HepG2 (cell line): Measurements from ENCODE around the gene HMCN2. TPM values are rescaled to one million over a fixed set of nuclear protein-coding genes. Genes with fewer than 3 reads are reported as not detected.
A peak's percentile ranks its signal among the peaks of the same experiment; 100 is the strongest.

Experiments
- ATF4 ChIP-seq, 2 experiments: fragments of 450-650 bp in 1 of 2; sonication (generic) in 1 of 2; formaldehyde crosslinking; IDR thresholded peaks; 2 replicates each; pipeline versions ENCODE4 v1.5.0 to v1.8.0; 2020 to 2022; ENCODE audit warnings: mild to moderate bottlenecking in 1 of 2, missing genetic modification reagents in 1 of 2
- ATF7 ChIP-seq, 2 experiments: fragments of 450-650 bp in 1 of 2; sonication (generic) in 1 of 2; formaldehyde crosslinking in 1 of 2; IDR thresholded peaks; 2 replicates each; pipeline versions ENCODE4 v1.4.0 to v1.6.1; 2016 to 2020; ENCODE audit warnings: antibody characterized with exemption in 1 of 2, mild to moderate bottlenecking in 1 of 2, missing genetic modification reagents in 1 of 2
- BRF2 ChIP-seq: sonication (generic); formaldehyde crosslinking; IDR thresholded peaks from 2 replicates; pipeline ENCODE4 v1.8.1; 2022; ENCODE audit warnings: mild to moderate bottlenecking, missing genetic modification reagents
- CREM ChIP-seq, 2 experiments: sonication (generic) in 1 of 2; formaldehyde crosslinking in 1 of 2; IDR thresholded peaks; 2 replicates each; pipeline versions ENCODE4 v1.4.0 to v1.6.1; 2016 to 2020; ENCODE audit warnings: antibody characterized with exemption in 1 of 2, mild to moderate bottlenecking in 1 of 2, missing genetic modification reagents in 1 of 2
- GATAD2A ChIP-seq: IDR thresholded peaks from 2 replicates; pipeline ENCODE4 v1.6.1; 2016
- HDAC2 ChIP-seq: sonication (generic); formaldehyde crosslinking; IDR thresholded peaks from 2 replicates; pipeline ENCODE4 v1.4.0; 2020; ENCODE audit warnings: missing genetic modification reagents
- IKZF5 ChIP-seq: IDR thresholded peaks from 2 replicates; pipeline ENCODE4 v1.6.1; 2018; ENCODE audit warnings: missing genetic modification reagents, mild to moderate bottlenecking, missing compliant biosample characterization
- LCORL ChIP-seq, 2 experiments: fragments of 450-650 bp in 1 of 2; sonication (generic) in 1 of 2; formaldehyde crosslinking in 1 of 2; IDR thresholded peaks; 2 replicates each; pipeline versions ENCODE4 v1.5.0 to v1.6.1; 2017 to 2020; ENCODE audit warnings: antibody characterized with exemption in 1 of 2, missing genetic modification reagents in 1 of 2
- MNT ChIP-seq: fragments of 450-650 bp; IDR thresholded peaks from 2 replicates; pipeline ENCODE4 v1.6.1; 2016
- NR0B2 ChIP-seq: sonication (generic); formaldehyde crosslinking; IDR thresholded peaks from 2 replicates; pipeline ENCODE4 v1.4.0; 2020; ENCODE audit warnings: mild to moderate bottlenecking, missing genetic modification reagents
- PATZ1 ChIP-seq: sonication (generic); formaldehyde crosslinking; IDR thresholded peaks from 2 replicates; pipeline ENCODE4 v1.4.0; 2020; ENCODE audit warnings: missing genetic modification reagents
- PPARG ChIP-seq: conservative IDR thresholded peaks from 2 replicates; pipeline ENCODE4 v1.6.1; 2016; ENCODE audit warnings: missing biosample characterization, missing genetic modification reagents
- TFAP4 ChIP-seq: sonication (generic); IDR thresholded peaks from 2 replicates; pipeline ENCODE4 v1.6.1; 2016; ENCODE audit warnings: low read depth, borderline replicate concordance
- ZBTB33 ChIP-seq: sonication (generic); formaldehyde crosslinking; IDR thresholded peaks from 2 replicates; pipeline ENCODE4 v1.4.0; 2020; ENCODE audit warnings: missing genetic modification reagents
- polyA plus RNA-seq, 8 experiments: library from polyadenylated mRNA; depleted of rRNA in 3 of 8; stranded (reverse) in 7 of 8; unstranded in 1 of 8; fragments of >200 nt; fragmentation: Illumina TruSeq in 4 of 8; extraction: Trizol in 4 of 8; gene quantifications; 2 replicates each; pipeline versions ENCODE4 v1.2.1 to v1.2.3, GENCODE V29; 2011 to 2016; ENCODE audit warnings: low read depth in 4 of 8, missing spikeins in 1 of 8, mixed read lengths in 1 of 8; ENCODE audit not compliant: insufficient read depth in 1 of 8
- total RNA-seq, 5 experiments: library from RNA; depleted of rRNA; stranded (reverse); fragments of >200 nt; fragmentation: Illumina TruSeq; extraction: Trizol; gene quantifications; 2 replicates each; pipeline ENCODE4 v1.2.3, GENCODE V29; 2016; ENCODE audit warnings: low read depth in 1 of 5

Gene HMCN2
- total and polyA plus RNA-seq, 2 of the 13 experiments (the other 11 are each of a cell fraction or from before 2014, with no cell fraction given) = 0.09 TPM; not detected in 1

GRCh38 chr9:130448035-130448624 lies 182.6 kb downstream of the HMCN2 start (continued):
- TF ChIP-seq MNT = peak; percentile 63
- no peak for TF ChIP-seq BRF2
- peak; percentile 89 for TF ChIP-seq PATZ1 (CRISPR knock-in tag)
- TF ChIP-seq HDAC2 (CRISPR knock-in tag) = no peak
- TF ChIP-seq PPARG = no peak
- no peak for TF ChIP-seq IKZF5
- no peak for TF ChIP-seq TFAP4
- TF ChIP-seq ATF7 (IDR thresholded peaks at IDR 0.05) = peak; percentile 58
- TF ChIP-seq ATF7 (CRISPR knock-in tag; IDR thresholded peaks at IDR 0.05) = no peak
- peak; percentile 48; the same call in 1 of the 2 replicates for TF ChIP-seq ZBTB33 (CRISPR knock-in tag)
- TF ChIP-seq GATAD2A (CRISPR knock-in tag) = no peak
- no peak for TF ChIP-seq CREM (IDR thresholded peaks at IDR 0.05)
- no peak for TF ChIP-seq CREM (CRISPR knock-in tag; IDR thresholded peaks at IDR 0.05)
- TF ChIP-seq ATF4 (CRISPR knock-in tag; IDR thresholded peaks at IDR 0.05) = peak in 1 of 2 experiments; percentile 99; a peak in 2 of 4 replicates
- no peak for TF ChIP-seq LCORL (IDR thresholded peaks at IDR 0.05)
- TF ChIP-seq LCORL (CRISPR knock-in tag; IDR thresholded peaks at IDR 0.05) = no peak
- no peak for TF ChIP-seq NR0B2 (CRISPR knock-in tag)
